Measurements from ENCODE around the gene ZBP1.

The ZBP1 gene

GRCh38 chr20:57620274-57620990 lies at the start of gene ZBP1:
ZBP1 (minus strand) TSS chr20:57620426; CDS start chr20:57620295, 131 bp downstream.
- no peak for DNase-seq (ENCODE audit: low read depth)

- no peak for DNase-seq (ENCODE audit: low read depth)
Measured at GRCh38 chr20:57669632-57670031, 49.4 kb upstream of the ZBP1 start.

- no peak for DNase-seq (ENCODE audit: low read depth)
Measured at GRCh38 chr20:57667924-57668782, 47.9 kb upstream of the ZBP1 start.

GRCh38 chr20:57667388-57667787 lies 47.2 kb upstream of the ZBP1 start:
- no peak for DNase-seq (ENCODE audit: low read depth)

GRCh38 chr20:57666834-57667157 lies 46.6 kb upstream of the ZBP1 start:
- DNase-seq (ENCODE audit: low read depth): no peak

GRCh38 chr20:57666106-57666833 lies 46.0 kb upstream of the ZBP1 start:
- DNase-seq (ENCODE audit: low read depth): no peak

- no peak for DNase-seq (ENCODE audit: low read depth)
Measured at GRCh38 chr20:57665589-57665971, 45.4 kb upstream of the ZBP1 start.

- no peak for DNase-seq (ENCODE audit: low read depth)
Measured at GRCh38 chr20:57664924-57665588, 44.8 kb upstream of the ZBP1 start.

GRCh38 chr20:57664476-57664875 lies 44.2 kb upstream of the ZBP1 start:
- no peak for DNase-seq (ENCODE audit: low read depth)

GRCh38 chr20:57663681-57664451 lies 43.6 kb upstream of the ZBP1 start:
- DNase-seq (ENCODE audit: low read depth): no peak

- no peak for DNase-seq (ENCODE audit: low read depth)
Measured at GRCh38 chr20:57663241-57663640, 43.0 kb upstream of the ZBP1 start.

- no peak for DNase-seq (ENCODE audit: low read depth)
Measured at GRCh38 chr20:57662456-57663240, 42.4 kb upstream of the ZBP1 start.

GRCh38 chr20:57661746-57662455 lies 41.7 kb upstream of the ZBP1 start:
- no peak for DNase-seq (ENCODE audit: low read depth)

GRCh38 chr20:57660922-57661745 lies 40.9 kb upstream of the ZBP1 start:
- no peak for DNase-seq (ENCODE audit: low read depth)

- no peak for DNase-seq (ENCODE audit: low read depth)
Measured at GRCh38 chr20:57660181-57660921, 40.1 kb upstream of the ZBP1 start.

GRCh38 chr20:57659517-57660180 lies 39.4 kb upstream of the ZBP1 start:
- DNase-seq (ENCODE audit: low read depth): no peak

- DNase-seq (ENCODE audit: low read depth): no peak
Measured at GRCh38 chr20:57658833-57659516, 38.7 kb upstream of the ZBP1 start.
